RWPE2 (cell line): ENCODE measurements around the gene NUFIP2.
A peak's percentile ranks its signal among the peaks of the same experiment; 100 is the strongest.
"Not testable (repeated sequence)": the region's sequence is repeated elsewhere in the genome, so short reads cannot be mapped to it uniquely, and the experiment has no call there.

Source experiments
- ATAC-seq: fragments of 200-7000 bp; cut with Tn5 transposase; 3 replicates; pipeline ENCODE4 v1.9.1; 2021; ENCODE audit warnings: low read depth
- DNase-seq: peaks from one replicate; pipeline ENCODE4 v3.0.0-alpha.2; 2020; ENCODE audit warnings: low spot score
- H3K27ac ChIP-seq: fragments of 450-650 bp; 2 replicates; pipeline ENCODE4 v1.5.1; 2017; ENCODE audit warnings: mild to moderate bottlenecking; ENCODE audit not compliant: poor library complexity, severe bottlenecking
- H3K27me3 ChIP-seq: fragments of 250-450 bp; sonication (Bioruptor Pico); 2 replicates; pipeline ENCODE4 v1.5.1; 2021; ENCODE audit warnings: mild to moderate bottlenecking, moderate library complexity; ENCODE audit not compliant: insufficient read depth, poor library complexity, severe bottlenecking
- H3K36me3 ChIP-seq: fragments of 250-450 bp; sonication (Bioruptor Pico); 2 replicates; pipeline ENCODE4 v1.5.1; 2020; ENCODE audit warnings: low read depth, mild to moderate bottlenecking, moderate library complexity
- H3K4me1 ChIP-seq: fragments of 250-450 bp; sonication (Bioruptor Pico); 2 replicates; pipeline ENCODE4 v1.5.1; 2021; ENCODE audit warnings: mild to moderate bottlenecking, moderate library complexity; ENCODE audit not compliant: insufficient read depth, poor library complexity, severe bottlenecking
- H3K4me3 ChIP-seq: fragments of 250-450 bp; sonication (Bioruptor Pico); 2 replicates; pipeline ENCODE4 v1.5.1; 2021; ENCODE audit warnings: mild to moderate bottlenecking, moderate library complexity; ENCODE audit not compliant: severe bottlenecking
- H3K9me3 ChIP-seq: fragments of 250-450 bp; sonication (Bioruptor Pico); 2 replicates; pipeline ENCODE4 v1.5.1; 2021; ENCODE audit warnings: mild to moderate bottlenecking, moderate library complexity; ENCODE audit not compliant: severe bottlenecking
- TF ChIP-seq, protein P1 (sequence below): fragments of 450-650 bp; IDR thresholded peaks from one replicate; pipeline ENCODE4 v1.5.1; 2017; ENCODE audit warnings: mild to moderate bottlenecking, moderate library complexity; ENCODE audit not compliant: poor library complexity, severe bottlenecking

NUFIP2 gene, protein sequence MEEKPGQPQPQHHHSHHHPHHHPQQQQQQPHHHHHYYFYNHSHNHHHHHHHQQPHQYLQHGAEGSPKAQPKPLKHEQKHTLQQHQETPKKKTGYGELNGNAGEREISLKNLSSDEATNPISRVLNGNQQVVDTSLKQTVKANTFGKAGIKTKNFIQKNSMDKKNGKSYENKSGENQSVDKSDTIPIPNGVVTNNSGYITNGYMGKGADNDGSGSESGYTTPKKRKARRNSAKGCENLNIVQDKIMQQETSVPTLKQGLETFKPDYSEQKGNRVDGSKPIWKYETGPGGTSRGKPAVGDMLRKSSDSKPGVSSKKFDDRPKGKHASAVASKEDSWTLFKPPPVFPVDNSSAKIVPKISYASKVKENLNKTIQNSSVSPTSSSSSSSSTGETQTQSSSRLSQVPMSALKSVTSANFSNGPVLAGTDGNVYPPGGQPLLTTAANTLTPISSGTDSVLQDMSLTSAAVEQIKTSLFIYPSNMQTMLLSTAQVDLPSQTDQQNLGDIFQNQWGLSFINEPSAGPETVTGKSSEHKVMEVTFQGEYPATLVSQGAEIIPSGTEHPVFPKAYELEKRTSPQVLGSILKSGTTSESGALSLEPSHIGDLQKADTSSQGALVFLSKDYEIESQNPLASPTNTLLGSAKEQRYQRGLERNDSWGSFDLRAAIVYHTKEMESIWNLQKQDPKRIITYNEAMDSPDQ

DNA sequence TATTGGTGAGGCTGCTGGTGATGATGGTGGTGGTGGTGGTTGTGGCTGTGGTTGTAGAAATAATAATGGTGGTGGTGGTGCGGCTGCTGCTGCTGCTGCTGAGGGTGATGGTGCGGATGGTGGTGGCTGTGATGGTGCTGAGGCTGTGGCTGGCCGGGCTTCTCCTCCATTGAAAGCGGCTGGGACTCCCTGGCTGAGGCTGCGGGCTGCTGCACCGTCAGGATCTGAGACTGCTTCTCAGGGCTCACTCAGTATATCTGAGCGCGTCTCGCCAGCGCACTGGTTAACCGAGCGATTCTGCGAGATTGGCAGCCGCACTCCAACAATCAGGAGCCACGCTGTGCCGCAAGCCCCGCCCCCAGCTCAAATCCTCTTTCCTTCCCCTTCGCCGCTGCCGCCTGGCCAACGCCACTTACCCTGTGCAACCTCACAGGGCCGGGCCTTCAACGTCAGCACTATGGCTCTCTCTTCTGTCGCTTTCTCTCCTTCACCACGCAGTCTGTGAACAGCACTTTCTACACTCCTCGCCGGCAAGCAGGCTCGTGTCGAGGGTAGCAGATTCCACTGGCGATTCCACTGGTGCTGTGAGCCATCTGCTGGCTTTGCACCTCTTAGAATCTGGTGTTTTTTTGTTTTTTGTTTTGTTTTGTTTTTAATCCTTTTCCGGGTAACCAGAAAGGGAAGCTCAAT lies at the start of gene NUFIP2:
NUFIP2 (minus strand) TSS at position 259 of the 690 bp plus-strand sequence; CDS start at position 170, 89 bp downstream.
- peak; percentile 95 for ATAC-seq
- peak within 1 kb of the TSS; percentile 96 for H3K27ac ChIP-seq
- H3K4me1 ChIP-seq, result peaks cover 19% of the 10 kb centered on the region
- no peaks in the 10 kb centered on the region for H3K9me3 ChIP-seq
- H3K36me3 ChIP-seq, result peaks cover 34% of the 10 kb centered on the region
- peak within 1 kb of the TSS; percentile 58 for H3K4me3 ChIP-seq
- TF ChIP-seq, protein P1, sequence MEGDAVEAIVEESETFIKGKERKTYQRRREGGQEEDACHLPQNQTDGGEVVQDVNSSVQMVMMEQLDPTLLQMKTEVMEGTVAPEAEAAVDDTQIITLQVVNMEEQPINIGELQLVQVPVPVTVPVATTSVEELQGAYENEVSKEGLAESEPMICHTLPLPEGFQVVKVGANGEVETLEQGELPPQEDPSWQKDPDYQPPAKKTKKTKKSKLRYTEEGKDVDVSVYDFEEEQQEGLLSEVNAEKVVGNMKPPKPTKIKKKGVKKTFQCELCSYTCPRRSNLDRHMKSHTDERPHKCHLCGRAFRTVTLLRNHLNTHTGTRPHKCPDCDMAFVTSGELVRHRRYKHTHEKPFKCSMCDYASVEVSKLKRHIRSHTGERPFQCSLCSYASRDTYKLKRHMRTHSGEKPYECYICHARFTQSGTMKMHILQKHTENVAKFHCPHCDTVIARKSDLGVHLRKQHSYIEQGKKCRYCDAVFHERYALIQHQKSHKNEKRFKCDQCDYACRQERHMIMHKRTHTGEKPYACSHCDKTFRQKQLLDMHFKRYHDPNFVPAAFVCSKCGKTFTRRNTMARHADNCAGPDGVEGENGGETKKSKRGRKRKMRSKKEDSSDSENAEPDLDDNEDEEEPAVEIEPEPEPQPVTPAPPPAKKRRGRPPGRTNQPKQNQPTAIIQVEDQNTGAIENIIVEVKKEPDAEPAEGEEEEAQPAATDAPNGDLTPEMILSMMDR, result no peak
- H3K27me3 ChIP-seq, result no peaks in the 10 kb centered on the region
- DNase-seq, result peak; percentile 98

DNA sequence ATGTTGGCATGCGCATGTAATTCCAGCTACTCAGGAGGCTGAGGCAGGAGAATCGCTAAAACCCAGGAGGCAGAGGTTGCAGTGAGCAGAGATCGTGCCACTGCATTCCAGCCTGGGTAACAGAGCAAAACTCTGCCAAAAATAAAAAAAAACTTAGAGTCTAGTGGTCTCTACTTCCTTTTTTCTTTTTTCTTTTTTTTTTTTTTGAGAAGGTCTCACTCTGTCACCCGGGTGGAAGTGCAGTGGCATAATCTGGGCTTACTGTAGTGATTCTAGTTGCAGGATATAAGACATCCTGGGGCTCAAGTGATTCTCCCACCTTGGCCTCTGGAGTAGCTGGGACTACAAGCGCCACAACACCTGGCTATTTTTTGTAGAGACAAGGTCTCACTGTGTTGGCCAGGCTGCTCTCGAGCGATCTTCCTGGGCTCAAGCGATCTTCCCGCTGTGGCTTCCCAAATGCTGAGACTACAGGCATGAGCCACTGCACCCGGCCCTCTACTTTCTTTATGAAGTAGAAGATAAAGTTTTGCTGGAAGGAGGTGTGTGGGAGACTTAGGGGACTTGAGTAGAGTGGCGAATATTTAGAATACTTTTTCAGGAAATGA lies 48.3 kb upstream of the NUFIP2 start:
- TF ChIP-seq, protein P1, result no peak
- no peaks in the 10 kb centered on the region for H3K9me3 ChIP-seq
- ATAC-seq (no peak), DNase-seq (no peak)
- no peak overlapping the region for H3K4me3 ChIP-seq
- H3K4me1 ChIP-seq, result no peaks in the 10 kb centered on the region
- H3K36me3 ChIP-seq, result no peaks in the 10 kb centered on the region
- no peak overlapping the region for H3K27ac ChIP-seq
- H3K27me3 ChIP-seq, result peaks cover 13% of the 10 kb centered on the region

DNA sequence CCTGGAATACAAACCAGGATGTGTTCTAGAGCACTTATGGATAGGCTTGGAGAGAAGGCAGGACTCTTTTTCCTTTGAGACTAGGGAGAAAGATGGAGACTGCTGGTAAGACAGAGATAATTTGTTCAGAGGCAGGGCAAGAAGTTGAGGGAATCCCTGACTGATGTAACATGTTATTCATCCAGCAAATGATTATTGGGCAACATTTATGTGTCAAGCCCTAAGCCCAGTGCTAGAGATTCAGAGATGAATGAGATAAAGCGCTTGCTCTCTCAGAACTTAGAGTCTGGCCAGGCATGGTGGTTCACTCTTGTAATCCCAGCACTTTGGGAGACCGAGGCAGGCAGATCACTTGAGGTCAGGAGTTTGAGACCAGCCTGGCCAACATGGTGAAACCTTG lies 47.8 kb upstream of the NUFIP2 start:
- Histone ChIP-seq H3K4me3 (no peak overlapping the region), H3K27ac (no peak overlapping the region), H3K4me1 (no peaks in the 10 kb centered on the region), H3K36me3 (no peaks in the 10 kb centered on the region), H3K27me3 (peaks cover 13% of the 10 kb centered on the region), H3K9me3 (no peaks in the 10 kb centered on the region)
- TF ChIP-seq, protein P1, result no peak
- ATAC-seq (no peak), DNase-seq (no peak)

DNA sequence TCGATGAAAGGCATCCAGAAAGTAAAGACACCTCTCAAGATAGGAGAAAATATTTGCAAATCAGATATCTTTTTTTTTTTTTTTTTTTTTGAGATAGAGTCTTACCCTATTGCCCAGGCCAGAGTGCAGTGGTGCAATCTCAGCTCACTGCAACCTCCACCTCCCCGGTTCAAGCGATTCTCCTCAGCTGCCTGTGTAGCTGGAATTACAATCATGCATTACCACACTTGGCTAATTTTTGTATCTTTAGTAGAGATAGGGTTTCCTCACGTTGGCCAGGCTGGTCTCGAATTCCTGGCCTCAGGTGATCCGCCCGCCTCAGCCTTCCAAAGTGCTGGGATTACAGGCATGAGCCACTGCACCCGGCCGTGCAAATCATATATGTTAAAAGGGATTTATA lies 45.1 kb upstream of the NUFIP2 start:
- H3K4me3 ChIP-seq, H3K9me3 ChIP-seq, H3K36me3 ChIP-seq, H3K27me3 ChIP-seq, DNase-seq, H3K4me1 ChIP-seq, ATAC-seq, H3K27ac ChIP-seq: not testable (repeated sequence)

DNA sequence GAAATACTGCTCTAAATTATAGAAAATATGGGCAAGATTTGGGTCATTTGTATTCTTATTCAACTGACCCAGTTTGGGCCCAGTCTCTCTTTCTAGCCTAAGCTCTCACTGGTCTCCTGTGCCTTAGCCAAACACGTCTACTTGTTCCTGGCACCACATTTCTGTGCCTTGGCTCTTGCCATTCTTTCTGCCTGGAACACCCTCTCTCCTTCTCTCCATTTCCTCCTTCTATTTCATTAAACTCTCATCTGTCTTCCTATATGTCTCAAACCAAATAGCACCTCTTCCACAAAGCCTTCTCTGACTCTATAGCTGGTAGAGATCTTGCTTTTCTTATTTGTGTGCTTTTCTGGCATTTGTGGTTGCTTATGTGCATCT lies 37.7 kb upstream of the NUFIP2 start:
- Histone ChIP-seq H3K9me3 (no peaks in the 10 kb centered on the region), H3K36me3 (no peaks in the 10 kb centered on the region), H3K27ac (no peak overlapping the region), H3K27me3 (no peaks in the 10 kb centered on the region), H3K4me3 (no peak overlapping the region), H3K4me1 (no peaks in the 10 kb centered on the region)
- ATAC-seq, result no peak
- TF ChIP-seq, protein P1, result no peak
- no peak for DNase-seq
